Hepatocyte (in vitro differentiated cells): Measurements from ENCODE around the gene PTGES. TPM values are rescaled to one million over a fixed set of nuclear protein-coding genes. Genes with fewer than 3 reads are reported as not detected.

Source experiments
- DNase-seq: peaks from one replicate; pipeline ENCODE4 v3.0.0-alpha.2; 2016; ENCODE audit warnings: low spot score
- H2AFZ ChIP-seq: fragments of 200-600 bp; sonication (generic); 2 replicates; pipeline ENCODE4 v1.6.0; 2016; ENCODE audit warnings: antibody characterized with exemption, mild to moderate bottlenecking
- H3K27ac ChIP-seq: fragments of 200-600 bp; sonication (generic); 2 replicates; pipeline ENCODE4 v1.5.1; 2016; ENCODE audit warnings: mild to moderate bottlenecking
- H3K27me3 ChIP-seq: fragments of 200-600 bp; sonication (generic); 2 replicates; pipeline ENCODE4 v1.6.1; 2016
- H3K36me3 ChIP-seq: fragments of 200-600 bp; sonication (generic); replicated peaks from 2 replicates; pipeline ENCODE4 v1.5.1; 2016; ENCODE audit warnings: low read depth; ENCODE audit not compliant: insufficient read depth
- H3K4me1 ChIP-seq: fragments of 200-600 bp; sonication (generic); 2 replicates; pipeline ENCODE4 v1.5.1; 2016; ENCODE audit warnings: mild to moderate bottlenecking, moderate library complexity; ENCODE audit not compliant: insufficient read depth
- H3K4me2 ChIP-seq: fragments of 200-600 bp; sonication (generic); 2 replicates; pipeline ENCODE4 v1.6.0; 2016
- H3K4me3 ChIP-seq: fragments of 200-600 bp; sonication (generic); 2 replicates; pipeline ENCODE4 v1.5.1; 2016; ENCODE audit warnings: mild to moderate bottlenecking
- H3K79me2 ChIP-seq: fragments of 200-600 bp; sonication (generic); 2 replicates; pipeline ENCODE4 v1.6.0; 2017; ENCODE audit warnings: mild to moderate bottlenecking
- H3K9me2 ChIP-seq: fragments of 200-600 bp; sonication (generic); replicated peaks from 2 replicates; pipeline ENCODE4 v1.6.0; 2017; ENCODE audit warnings: mild to moderate bottlenecking; ENCODE audit not compliant: insufficient read depth
- H3K9me3 ChIP-seq: fragments of 200-600 bp; sonication (generic); 2 replicates; pipeline ENCODE4 v1.5.1; 2016; ENCODE audit warnings: low read depth, mild to moderate bottlenecking
- H4K20me1 ChIP-seq: fragments of 200-600 bp; sonication (generic); 2 replicates; pipeline ENCODE4 v1.6.0; 2016; ENCODE audit warnings: mild to moderate bottlenecking; ENCODE audit not compliant: insufficient read depth, poor library complexity, severe bottlenecking
- CTCF ChIP-seq: fragments of 200-600 bp; sonication (generic); IDR thresholded peaks from 2 replicates; pipeline ENCODE4 v1.5.1; 2016; ENCODE audit warnings: antibody characterized with exemption, mild to moderate bottlenecking; ENCODE audit not compliant: poor library complexity
- EZH2 ChIP-seq: fragments of 200-600 bp; sonication (generic); IDR thresholded peaks from 2 replicates; pipeline ENCODE4 v1.6.1; 2016; ENCODE audit warnings: antibody characterized with exemption, mild to moderate bottlenecking, borderline replicate concordance
- EZH2phosphoT487 ChIP-seq: fragments of 200-600 bp; sonication (generic); IDR thresholded peaks from one replicate; pipeline ENCODE4 v1.6.1; 2018; ENCODE audit warnings: antibody characterized with exemption, mild to moderate bottlenecking, low read depth, moderate library complexity; ENCODE audit not compliant: unreplicated experiment, severe bottlenecking
- WGBS: methylation state at CpG from one replicate; pipeline ENCODE4 v1.1.6; 2016; ENCODE audit warnings: low lambda C conversion rate; ENCODE audit errors: missing lambda C conversion rate; 5-methylcytosine and 5-hydroxymethylcytosine counted together
- polyA plus RNA-seq: library from polyadenylated mRNA; unstranded; fragments of >200 nt; fragmentation: Nextera tagmentation; extraction: Ambion mirVana; gene quantifications from 2 replicates; pipeline ENCODE4 v1.2.1, GENCODE V29; 2016
- total RNA-seq: library from RNA; depleted of rRNA; stranded (reverse); fragments of >200 nt; gene quantifications from 2 replicates; pipeline ENCODE4 v1.2.3, GENCODE V29; 2014

Gene PTGES
- total and polyA plus RNA-seq, 2 experiments from 2014 or later = 26.4 to 94.9 TPM

DNA sequence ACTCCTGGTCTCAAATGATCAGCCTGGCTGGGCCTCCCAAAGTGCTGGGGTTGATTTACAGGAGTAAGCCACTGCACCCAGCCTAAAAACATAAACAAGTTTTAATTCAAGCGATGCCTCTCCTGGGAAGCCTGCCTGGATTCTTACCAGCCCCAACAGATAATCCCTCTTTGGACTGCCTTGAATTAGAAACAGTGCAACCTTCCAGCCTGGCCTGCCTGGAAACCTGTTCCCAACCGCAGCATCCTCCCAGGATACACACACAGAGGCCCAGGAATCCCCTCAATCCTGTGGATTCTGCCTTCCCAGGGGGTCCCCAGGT, 19.2 kb downstream of the PTGES start:
- 95% methylated on average over 2 of the region's 2 CpGs for WGBS
- no peak for DNase-seq
- Histone ChIP-seq H3K9me3 (no peaks in the 10 kb centered on the region), H2AFZ (no peak overlapping the region), H3K27ac (no peak overlapping the region), H4K20me1 (no peaks in the 10 kb centered on the region), H3K36me3 (no peaks in the 10 kb centered on the region), H3K27me3 (no peaks in the 10 kb centered on the region), H3K4me3 (no peak overlapping the region), H3K4me1 (peaks cover 6% of the 10 kb centered on the region), H3K4me2 (no peak overlapping the region), H3K9me2 (no peaks in the 10 kb centered on the region), H3K79me2 (no peaks in the 10 kb centered on the region)
- TF ChIP-seq EZH2phosphoT487 = no peak
- TF ChIP-seq CTCF = no peak

DNA sequence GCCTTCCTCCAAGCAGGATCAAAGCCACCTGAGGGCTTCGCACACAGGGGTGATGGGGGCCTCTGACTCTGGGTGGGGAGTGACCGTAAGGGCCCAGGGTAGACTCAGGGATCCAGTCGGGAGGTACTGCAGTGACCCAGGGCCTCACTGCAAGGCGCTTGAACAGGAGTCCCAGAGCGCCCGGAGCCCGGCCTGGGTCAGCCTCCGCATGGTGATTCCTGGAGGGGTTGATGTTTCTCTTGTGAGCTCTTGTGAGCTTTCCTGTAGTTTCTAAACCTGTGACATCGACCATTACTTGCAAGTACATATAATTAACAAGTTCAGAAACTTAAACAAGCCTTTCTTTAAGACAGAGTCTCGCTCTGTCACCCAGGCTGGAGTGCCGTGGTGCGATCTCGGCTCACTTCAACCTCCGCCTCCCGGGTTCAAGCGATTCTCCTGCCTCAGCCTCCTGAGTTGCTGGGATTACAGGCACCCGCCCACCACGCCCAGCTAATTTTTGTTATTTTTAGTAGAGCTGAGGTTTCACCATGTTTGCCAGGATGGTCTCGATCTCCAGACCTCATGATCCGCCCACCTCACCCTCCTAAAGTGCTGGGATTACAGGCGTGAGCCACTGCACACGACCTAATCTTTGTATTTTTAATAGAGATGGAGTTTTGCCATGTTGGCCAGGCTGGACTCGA, 19.8 kb downstream of the PTGES start:
- H3K9me3 ChIP-seq = no peaks in the 10 kb centered on the region
- no peaks in the 10 kb centered on the region for H3K79me2 ChIP-seq
- no peaks in the 10 kb centered on the region for H3K36me3 ChIP-seq
- H2AFZ ChIP-seq = no peak overlapping the region
- no peak for TF ChIP-seq CTCF
- no peaks in the 10 kb centered on the region for H4K20me1 ChIP-seq
- no peaks in the 10 kb centered on the region for H3K9me2 ChIP-seq
- peaks cover 4% of the 10 kb centered on the region for H3K4me1 ChIP-seq
- H3K27ac ChIP-seq = no peak overlapping the region
- H3K4me2 ChIP-seq = no peak overlapping the region
- H3K4me3 ChIP-seq = no peak overlapping the region
- 92% methylated on average over 23 of the region's 23 CpGs for WGBS
- no peaks in the 10 kb centered on the region for H3K27me3 ChIP-seq
- no peak for DNase-seq

DNA sequence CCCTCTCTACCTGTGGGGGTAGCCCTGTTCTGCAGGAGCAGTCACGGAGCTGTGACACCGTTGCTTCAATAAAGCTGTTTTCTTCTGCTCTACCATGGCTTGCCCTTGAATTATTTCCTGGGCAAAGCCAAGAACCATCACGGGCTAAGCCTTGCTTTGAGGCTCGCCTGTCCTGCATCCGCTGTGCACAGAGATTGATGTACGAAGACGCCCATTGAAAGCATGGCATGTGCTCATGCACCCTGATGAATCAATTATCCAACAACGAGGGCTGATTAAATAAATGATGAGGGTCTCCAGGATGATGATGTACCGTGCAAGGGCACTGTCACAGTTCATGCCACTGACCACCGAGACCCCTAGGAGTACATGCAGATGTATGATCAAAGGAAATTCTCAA, 20.7 kb downstream of the PTGES start:
- Histone ChIP-seq H3K79me2 (no peaks in the 10 kb centered on the region), H3K4me3 (no peak overlapping the region), H4K20me1 (no peaks in the 10 kb centered on the region), H3K27me3 (no peaks in the 10 kb centered on the region), H3K9me2 (no peaks in the 10 kb centered on the region), H3K4me2 (no peak overlapping the region), H2AFZ (no peak overlapping the region), H3K36me3 (no peaks in the 10 kb centered on the region), H3K9me3 (no peaks in the 10 kb centered on the region), H3K4me1 (peaks cover 3% of the 10 kb centered on the region), H3K27ac (no peak overlapping the region)
- no peak for DNase-seq
- WGBS = 84% methylated on average over 10 of the region's 10 CpGs
- no peak for TF ChIP-seq EZH2phosphoT487
- no peak for TF ChIP-seq EZH2
- no peak for TF ChIP-seq CTCF
